Bronchial epithelial cell (primary cell): ENCODE results near the gene KIFBP. TPM values are rescaled to one million over a fixed set of nuclear protein-coding genes. Genes with fewer than 3 reads are reported as not detected.

Source experiments
- DNase-seq: peaks from one replicate; pipeline ENCODE4 v3.0.0-alpha.2; 2010; ENCODE audit warnings: low read depth
- FAIRE-seq: peaks from 2 replicates; lab custom pipeline; 2011; peaks lifted over from hg19 to GRCh38; lab: Jason Lieb, UNC
- H3K27me3 ChIP-seq: 2 replicates; pipeline ENCODE4 v1.5.1; 2011; ENCODE audit warnings: low read length; ENCODE audit not compliant: control insufficient read depth, insufficient read depth
- H3K36me3 ChIP-seq: 2 replicates; pipeline ENCODE4 v1.5.1; 2011; ENCODE audit warnings: low read length; ENCODE audit not compliant: control insufficient read depth, insufficient read depth
- H3K4me3 ChIP-seq: 2 replicates; pipeline ENCODE4 v1.5.1; 2011; ENCODE audit warnings: mild to moderate bottlenecking, low read depth, low read length, control low read depth
- CTCF ChIP-seq: IDR thresholded peaks from 2 replicates; pipeline ENCODE4 v1.5.1; 2011; ENCODE audit warnings: mild to moderate bottlenecking, moderate library complexity, low read length, control low read depth, inconsistent platforms; ENCODE audit not compliant: insufficient read depth, severe bottlenecking
- total RNA-seq: library from RNA; depleted of rRNA; stranded (reverse); fragments of >200 nt; gene quantifications from 2 replicates; pipeline ENCODE4 v1.2.1, GENCODE V29; 2014

The KIFBP gene
- total RNA-seq, 1 donor from 2014 or later, result 11.8 TPM

- DNase-seq, result no peak
- no peak for FAIRE-seq
- Histone ChIP-seq H3K36me3 (no peaks in the 10 kb centered on the region), H3K4me3 (no peak overlapping the region), H3K27me3 (peaks cover 1% of the 10 kb centered on the region)
- TF ChIP-seq CTCF, result no peak
These were observed 74.3 kb downstream of the KIFBP start for GRCh38 chr10:69062901-69063300.

GRCh38 chr10:69064762-69065328, 76.2 kb downstream of the KIFBP start:
- no peak overlapping the region for H3K4me3 ChIP-seq
- H3K27me3 ChIP-seq, result peaks cover 1% of the 10 kb centered on the region
- DNase-seq (no peak), FAIRE-seq (no peak)
- no peak for TF ChIP-seq CTCF
- no peaks in the 10 kb centered on the region for H3K36me3 ChIP-seq

GRCh38 chr10:69065406-69066361, 77.1 kb downstream of the KIFBP start:
- Histone ChIP-seq H3K4me3 (no peak overlapping the region), H3K27me3 (peaks cover 1% of the 10 kb centered on the region), H3K36me3 (no peaks in the 10 kb centered on the region)
- peak; percentile 67 for DNase-seq
- no peak for TF ChIP-seq CTCF
- no peak for FAIRE-seq

Other genes starting within 250 kb of the KIFBP start
- under 0.01 TPM in 1 of 2 replicates, not detected in the other for gene STOX1, start 161.3 kb upstream of the KIFBP start, total RNA-seq
- gene DDX50, start 87.5 kb upstream of the KIFBP start, total RNA-seq, result 47.9 and 73.7 TPM in 2 replicates
- gene DDX21, start 32.6 kb upstream of the KIFBP start, total RNA-seq, result 148 and 193 TPM in 2 replicates
- 0.26 and 1.0 TPM in 2 replicates for gene SRGN, start 99.3 kb downstream of the KIFBP start, total RNA-seq
- 42.6 and 68.5 TPM in 2 replicates for gene VPS26A, start 135.4 kb downstream of the KIFBP start, total RNA-seq
- gene SUPV3L1, start 191.4 kb downstream of the KIFBP start, total RNA-seq, result 39.2 and 46.6 TPM in 2 replicates
- 3.9 and 12.7 TPM in 2 replicates for gene HKDC1, start 231.5 kb downstream of the KIFBP start, total RNA-seq